ENCODE data around the gene PCSK5.

PCSK5 gene

GRCh38 chr9:75993434-75993833 is 103.0 kb downstream of the PCSK5 start:
- Histone ChIP-seq H3K9me3 (no peaks in the 10 kb centered on the region), H3K4me1 (ENCODE audit: control insufficient read depth in 1 of 2, insufficient read depth in 1 of 2, low read depth in 1 of 2, low read length in 1 of 2) (no peaks in the 10 kb centered on the region), H3K36me3 (no peaks in the 10 kb centered on the region), H3K4me3 (ENCODE audit: low read depth in 1 of 2, low read length in 1 of 2) (no peak overlapping the region), H3K27ac (no peak overlapping the region), H3K27me3 (no peaks in the 10 kb centered on the region)
- no peak for TF ChIP-seq CTCF (IDR thresholded peaks at IDR 0.05)

GRCh38 chr9:75995066-75995465 is 104.6 kb downstream of the PCSK5 start:
- Histone ChIP-seq H3K4me3 (ENCODE audit: low read depth in 1 of 2, low read length in 1 of 2) (no peak overlapping the region), H3K4me1 (ENCODE audit: control insufficient read depth in 1 of 2, insufficient read depth in 1 of 2, low read depth in 1 of 2, low read length in 1 of 2) (no peaks in the 10 kb centered on the region), H3K27me3 (no peaks in the 10 kb centered on the region), H3K9me3 (no peaks in the 10 kb centered on the region), H3K36me3 (no peaks in the 10 kb centered on the region), H3K27ac (no peak overlapping the region)
- no peak for TF ChIP-seq CTCF (IDR thresholded peaks at IDR 0.05)

- no peaks in the 10 kb centered on the region for H3K36me3 ChIP-seq
- no peak overlapping the region for H3K4me3 ChIP-seq (ENCODE audit: low read depth in 1 of 2, low read length in 1 of 2)
- no peak for TF ChIP-seq CTCF (IDR thresholded peaks at IDR 0.05)
- no peaks in the 10 kb centered on the region for H3K4me1 ChIP-seq (ENCODE audit: control insufficient read depth in 1 of 2, insufficient read depth in 1 of 2, low read depth in 1 of 2, low read length in 1 of 2)
- H3K9me3 ChIP-seq: no peaks in the 10 kb centered on the region
- no peak overlapping the region for H3K27ac ChIP-seq
- no peaks in the 10 kb centered on the region for H3K27me3 ChIP-seq
Observed at GRCh38 chr9:75996726-75997125, 106.3 kb downstream of the PCSK5 start.

- Histone ChIP-seq H3K27me3 (no peaks in the 10 kb centered on the region), H3K4me3 (ENCODE audit: low read depth in 1 of 2, low read length in 1 of 2) (no peak overlapping the region), H3K4me1 (ENCODE audit: control insufficient read depth in 1 of 2, insufficient read depth in 1 of 2, low read depth in 1 of 2, low read length in 1 of 2) (no peaks in the 10 kb centered on the region), H3K27ac (no peak overlapping the region), H3K36me3 (no peaks in the 10 kb centered on the region), H3K9me3 (no peaks in the 10 kb centered on the region)
- no peak for TF ChIP-seq CTCF (IDR thresholded peaks at IDR 0.05)
Observed at GRCh38 chr9:75997206-75997605, 106.7 kb downstream of the PCSK5 start.

GRCh38 chr9:75998096-75998780 is 107.8 kb downstream of the PCSK5 start:
- Histone ChIP-seq H3K36me3 (no peaks in the 10 kb centered on the region), H3K27ac (no peak overlapping the region), H3K27me3 (no peaks in the 10 kb centered on the region), H3K9me3 (no peaks in the 10 kb centered on the region), H3K4me1 (ENCODE audit: control insufficient read depth in 1 of 2, insufficient read depth in 1 of 2, low read depth in 1 of 2, low read length in 1 of 2) (no peaks in the 10 kb centered on the region), H3K4me3 (ENCODE audit: low read depth in 1 of 2, low read length in 1 of 2) (no peak overlapping the region)
- TF ChIP-seq CTCF (IDR thresholded peaks at IDR 0.05): no peak
